DLD1 (cell line): ENCODE results near the gene CTBP1.

Experiments used
- in situ Hi-C: cut with HindIII; loops from 2 replicates; pipeline ENCODE4 v1.10.0; 2017; ENCODE audit warnings: low sequenced_read_pairs

Gene CTBP1

DNA sequence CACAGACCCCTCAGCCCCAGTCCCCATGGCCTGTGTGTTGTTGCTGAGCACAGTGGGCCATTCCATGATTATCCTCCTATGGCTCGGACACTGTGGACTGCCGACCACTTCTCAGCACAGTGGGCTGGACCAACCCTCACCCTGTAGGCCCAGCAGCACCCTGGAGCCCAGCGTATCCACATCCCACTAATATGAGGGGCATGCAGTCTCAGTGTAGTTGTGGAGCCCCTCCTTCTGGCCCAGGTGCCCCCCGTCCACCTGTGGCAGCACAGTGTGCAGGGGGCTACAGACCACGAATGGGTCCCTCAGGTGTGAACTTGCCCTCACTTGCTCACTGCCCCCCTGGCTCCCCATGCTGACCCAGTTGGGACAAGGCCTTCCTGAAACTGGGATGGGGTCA lies 84.5 kb downstream of the CTBP1 start:
- in situ Hi-C loops: no loop called here

DNA sequence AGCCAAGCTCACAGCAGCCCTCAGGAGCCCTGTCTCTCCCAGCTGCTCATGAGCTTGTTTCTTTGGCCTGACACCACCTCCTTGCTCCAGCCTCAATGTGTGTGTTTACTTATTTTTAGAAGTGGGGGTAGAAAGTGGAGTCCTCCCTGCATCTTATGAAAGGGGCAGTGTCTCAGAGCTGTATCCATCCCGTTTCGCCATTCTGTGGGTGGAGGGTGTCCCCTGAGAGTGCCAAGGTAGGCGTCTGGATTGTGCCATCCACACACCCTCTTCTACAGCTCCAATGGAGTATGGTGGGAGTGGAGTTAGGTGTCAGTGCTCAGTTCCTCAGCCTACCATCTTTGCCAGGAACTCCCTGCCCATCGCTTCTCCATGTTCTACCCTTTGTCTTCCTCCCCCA lies 84.9 kb downstream of the CTBP1 start:
- in situ Hi-C loops: no loop called here
